GM12873 (cell line): ENCODE measurements around the gene ID3.

Experiments used
- TF ChIP-seq, protein P1 (sequence below): IDR thresholded peaks from 2 replicates; pipeline ENCODE4 v1.5.1; 2012; ENCODE audit warnings: low read depth, mild to moderate bottlenecking, moderate library complexity, low read length, control low read depth; ENCODE audit not compliant: insufficient read depth; ENCODE audit errors: missing control alignments

Gene ID3

DNA sequence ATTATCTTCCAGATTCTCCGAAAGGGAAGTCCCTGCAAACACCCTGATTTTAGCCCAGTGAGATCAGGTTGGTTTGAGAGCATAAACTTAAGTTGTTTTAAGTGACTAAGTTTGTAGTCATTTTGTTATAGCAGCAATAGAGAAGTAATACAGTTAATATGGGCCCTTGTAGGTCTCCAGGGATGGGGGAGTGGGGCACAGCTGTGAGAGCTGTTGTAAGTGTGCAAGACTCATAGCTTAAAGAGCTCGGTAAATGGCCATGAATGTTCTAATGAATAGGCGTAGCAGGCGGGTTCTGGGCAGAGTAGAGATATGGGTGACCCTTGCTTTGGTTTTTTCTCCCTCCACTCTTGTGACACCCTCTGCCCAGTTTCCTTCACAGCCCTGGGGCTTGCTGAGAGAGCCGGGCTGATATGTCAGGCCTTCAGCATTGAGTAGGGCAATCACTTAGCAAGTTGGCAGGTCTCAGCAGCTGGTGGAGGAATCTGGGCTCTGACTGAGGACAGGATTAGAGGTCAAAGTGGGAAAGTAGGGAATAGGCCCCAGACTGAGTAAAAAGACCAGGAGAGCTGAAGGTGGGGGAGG lies 16.0 kb upstream of the ID3 start:
- TF ChIP-seq, protein P1, sequence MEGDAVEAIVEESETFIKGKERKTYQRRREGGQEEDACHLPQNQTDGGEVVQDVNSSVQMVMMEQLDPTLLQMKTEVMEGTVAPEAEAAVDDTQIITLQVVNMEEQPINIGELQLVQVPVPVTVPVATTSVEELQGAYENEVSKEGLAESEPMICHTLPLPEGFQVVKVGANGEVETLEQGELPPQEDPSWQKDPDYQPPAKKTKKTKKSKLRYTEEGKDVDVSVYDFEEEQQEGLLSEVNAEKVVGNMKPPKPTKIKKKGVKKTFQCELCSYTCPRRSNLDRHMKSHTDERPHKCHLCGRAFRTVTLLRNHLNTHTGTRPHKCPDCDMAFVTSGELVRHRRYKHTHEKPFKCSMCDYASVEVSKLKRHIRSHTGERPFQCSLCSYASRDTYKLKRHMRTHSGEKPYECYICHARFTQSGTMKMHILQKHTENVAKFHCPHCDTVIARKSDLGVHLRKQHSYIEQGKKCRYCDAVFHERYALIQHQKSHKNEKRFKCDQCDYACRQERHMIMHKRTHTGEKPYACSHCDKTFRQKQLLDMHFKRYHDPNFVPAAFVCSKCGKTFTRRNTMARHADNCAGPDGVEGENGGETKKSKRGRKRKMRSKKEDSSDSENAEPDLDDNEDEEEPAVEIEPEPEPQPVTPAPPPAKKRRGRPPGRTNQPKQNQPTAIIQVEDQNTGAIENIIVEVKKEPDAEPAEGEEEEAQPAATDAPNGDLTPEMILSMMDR: no peak

DNA sequence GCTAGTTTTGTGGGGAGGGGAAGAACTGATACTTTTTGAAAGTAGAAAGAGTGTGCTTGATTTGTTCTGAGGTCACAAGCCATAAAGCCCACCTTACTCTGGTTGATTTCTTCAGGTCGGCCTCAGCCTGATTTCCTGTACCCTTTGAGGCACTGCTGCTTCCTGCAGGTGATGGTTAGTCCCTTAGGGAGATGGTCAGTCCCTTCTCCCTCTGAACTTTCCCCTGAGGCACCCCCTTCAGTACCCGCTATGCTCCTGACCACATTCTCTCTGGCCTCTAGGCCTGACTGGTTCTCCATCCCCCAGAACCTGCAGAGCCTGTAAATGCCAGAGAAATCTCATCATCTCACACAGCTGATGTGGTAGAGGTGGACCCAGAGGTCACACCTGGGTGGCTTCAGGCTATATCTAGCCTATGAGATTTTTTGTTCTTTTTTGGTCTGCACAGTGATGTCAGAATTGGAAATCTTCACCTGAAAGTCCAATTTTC lies 15.0 kb upstream of the ID3 start:
- TF ChIP-seq, protein P1: no peak

DNA sequence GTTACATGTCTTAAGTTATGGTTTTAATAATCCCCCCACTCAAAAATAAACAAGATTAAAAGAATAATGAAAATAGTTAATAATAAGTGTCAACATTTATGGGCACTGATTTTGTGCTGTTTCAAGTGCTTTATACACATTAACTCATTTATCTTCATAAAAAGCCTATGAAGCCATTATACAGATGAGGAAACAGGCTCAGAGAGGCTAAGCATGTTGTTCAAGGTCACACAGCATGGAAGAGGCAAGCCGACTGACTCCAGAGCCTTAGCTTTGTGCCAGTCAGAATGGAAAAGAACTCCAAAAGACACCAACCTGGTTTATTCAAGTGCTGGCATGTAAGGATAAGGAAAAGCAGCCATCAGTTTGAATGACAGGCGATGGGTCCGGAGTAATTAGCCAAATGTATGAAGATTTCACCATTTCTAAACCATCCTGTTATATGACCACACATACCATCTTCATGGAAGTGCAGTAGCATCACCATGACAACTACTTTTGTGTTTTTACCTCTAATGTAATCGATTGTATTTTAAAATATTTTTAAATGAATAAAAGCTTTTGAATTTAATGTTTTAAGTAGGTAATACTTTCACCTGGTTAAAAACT lies 14.4 kb upstream of the ID3 start:
- TF ChIP-seq, protein P1: no peak

DNA sequence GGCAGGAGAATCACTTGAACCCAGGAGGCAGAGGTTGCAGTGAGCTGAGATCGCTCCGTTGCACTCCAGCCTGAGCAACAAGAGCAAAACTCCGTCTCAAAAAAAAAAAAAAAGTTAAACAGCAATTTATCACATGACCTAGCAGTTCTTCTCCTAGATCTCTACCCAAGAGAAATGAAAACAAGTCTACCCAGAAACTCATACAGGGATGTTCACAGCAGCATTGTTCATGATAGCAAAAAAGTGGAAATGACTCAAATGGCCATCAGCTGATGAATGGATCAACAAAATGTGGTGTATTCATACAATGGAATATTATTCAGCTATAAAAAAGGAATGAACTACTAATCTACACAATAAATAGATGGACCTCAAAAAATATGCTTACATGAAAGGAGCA lies 12.2 kb upstream of the ID3 start:
- TF ChIP-seq, protein P1: no peak

DNA sequence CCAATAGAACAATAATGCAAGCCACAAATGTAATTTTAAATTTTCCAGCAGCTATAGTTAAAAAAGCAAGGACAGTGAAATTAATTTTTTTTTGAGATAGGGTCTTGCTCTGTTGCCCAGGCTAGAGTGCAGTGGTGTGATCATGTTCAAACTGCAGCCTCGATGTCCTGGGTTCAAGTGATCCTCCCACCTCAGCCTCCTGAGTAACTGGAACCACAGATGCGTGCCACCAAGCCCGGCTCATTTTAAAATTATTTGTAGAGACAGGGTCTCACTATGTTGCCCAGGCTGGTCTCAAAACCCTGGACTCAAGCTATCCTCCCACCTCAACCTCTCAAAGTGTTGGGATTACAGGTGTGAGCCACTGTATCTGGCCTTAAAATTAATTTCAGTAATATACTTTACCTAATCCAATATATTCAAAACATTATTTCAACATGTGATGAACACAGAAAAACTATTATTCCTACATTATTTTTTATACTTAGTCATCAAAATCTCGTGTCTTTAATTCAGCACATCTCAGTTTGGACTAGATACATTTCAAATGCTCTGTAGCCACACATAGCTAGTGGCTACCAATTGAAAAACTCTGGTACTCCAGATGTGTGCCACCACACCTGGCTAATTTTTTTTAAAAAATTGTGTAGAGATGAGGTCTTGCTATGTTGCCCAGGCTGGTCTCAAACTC lies 10.8 kb upstream of the ID3 start:
- TF ChIP-seq, protein P1: no peak

DNA sequence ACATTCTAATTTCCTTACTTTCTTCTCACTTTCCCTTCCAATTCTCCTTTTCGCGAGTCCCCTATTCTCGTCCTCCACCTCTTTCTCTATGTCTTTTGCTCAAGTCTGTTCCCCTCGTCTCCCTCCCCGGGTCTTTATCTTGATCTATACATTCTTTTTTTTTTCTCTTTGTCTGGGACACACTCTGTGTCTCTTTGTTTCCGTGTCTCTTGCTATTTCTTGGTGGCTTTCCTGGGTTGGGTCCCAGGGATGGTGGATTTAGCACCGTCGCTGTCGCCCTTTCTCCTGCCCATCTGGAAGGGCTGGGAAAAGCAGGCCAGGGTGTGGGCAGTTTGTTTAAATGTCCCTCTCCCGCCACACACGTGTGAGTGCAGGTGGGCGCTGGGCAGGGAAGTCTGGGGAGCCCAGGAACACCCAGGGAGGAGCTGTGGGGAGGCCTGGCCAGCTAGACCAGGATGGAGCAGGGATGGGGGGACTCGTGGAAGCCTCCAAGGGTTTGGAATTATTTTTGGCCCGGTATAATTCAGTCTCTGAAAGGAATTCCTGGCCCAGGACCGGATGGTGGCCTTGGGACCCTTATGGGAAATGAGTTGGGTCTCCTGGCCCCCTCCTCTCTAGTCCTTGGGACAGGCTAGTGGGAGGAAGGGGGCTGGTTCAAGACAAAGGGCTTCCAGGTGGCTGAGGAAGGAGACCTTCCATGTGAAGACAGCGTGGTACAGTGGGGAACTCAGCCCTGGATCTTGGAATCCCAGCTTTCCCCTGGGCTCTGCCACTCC lies 9.5 kb upstream of the ID3 start:
- TF ChIP-seq, protein P1: no peak

DNA sequence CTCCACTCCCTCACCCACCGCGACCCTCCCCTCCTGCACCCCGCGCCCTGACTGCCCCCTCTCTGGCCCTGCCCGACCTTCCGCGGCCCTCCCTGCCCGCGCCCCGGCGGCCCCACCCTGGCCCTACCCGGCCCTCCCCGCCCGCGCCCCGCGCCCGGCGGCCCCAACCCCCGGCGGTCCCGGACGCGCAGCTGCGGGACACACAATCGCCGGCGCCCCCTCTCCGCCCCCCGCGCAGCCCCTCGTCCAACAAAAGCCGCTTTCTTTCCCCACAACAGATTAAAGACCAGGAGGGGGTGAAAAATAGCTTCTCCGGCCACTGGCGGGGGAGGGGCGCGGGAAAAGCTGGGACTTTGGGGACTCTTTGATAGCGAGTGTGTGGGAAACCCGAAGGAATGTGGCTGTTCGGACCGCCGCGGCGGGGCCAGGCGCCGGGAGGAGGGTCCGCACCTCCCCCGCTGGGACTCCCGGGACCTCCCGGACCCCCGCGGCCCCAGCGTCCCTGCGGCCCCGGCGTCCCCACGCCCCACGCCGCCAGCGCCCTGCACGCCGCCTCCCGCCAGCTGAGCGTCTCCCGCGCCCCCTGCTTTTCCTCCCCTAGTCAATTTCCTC lies 8.8 kb upstream of the ID3 start:
- TF ChIP-seq, protein P1: no peak
